ENCODE results near the gene ETFB.

DNA sequence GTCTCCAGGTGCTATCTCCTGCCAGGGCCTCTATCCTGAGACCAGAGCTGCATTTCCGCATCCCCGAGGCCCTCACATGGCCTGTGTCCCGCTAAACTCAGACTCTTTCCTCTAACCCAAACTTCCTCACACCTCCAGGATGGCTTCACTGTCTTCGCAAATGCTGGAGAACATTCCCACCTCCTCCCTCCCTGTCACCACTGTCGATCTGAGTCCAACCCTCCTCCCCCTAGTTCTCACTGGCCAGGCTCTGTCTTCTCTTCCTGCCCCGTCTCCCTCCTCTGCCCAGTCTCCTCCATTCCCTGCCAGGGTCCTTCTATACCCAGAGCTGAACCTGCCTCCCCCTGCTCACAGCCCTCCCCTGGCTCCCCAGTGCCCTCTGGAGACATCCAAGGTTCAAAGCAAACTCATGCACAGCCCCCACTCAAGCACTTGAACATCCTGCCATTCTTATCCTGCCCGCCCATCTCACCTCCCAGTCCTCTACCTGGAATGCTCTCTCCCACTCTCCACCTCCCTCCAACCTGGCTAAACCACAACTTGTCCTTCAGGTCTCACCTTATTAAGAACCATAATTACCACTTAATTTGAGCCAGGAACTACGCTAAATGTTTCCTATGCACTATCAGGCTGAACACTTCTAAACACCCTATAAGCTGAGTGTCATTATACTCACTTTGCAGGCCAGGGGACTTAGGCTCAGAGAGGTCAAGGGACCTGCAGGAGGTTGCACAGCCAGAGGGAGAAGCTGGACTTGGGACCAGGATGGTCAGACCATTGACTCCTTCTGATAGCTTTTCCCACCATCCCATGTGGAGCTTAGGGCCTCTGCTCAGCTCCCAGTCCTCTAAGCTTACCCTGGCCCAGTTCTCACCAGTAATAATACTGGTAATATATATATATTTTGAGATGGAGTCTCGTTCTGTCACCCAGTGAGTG lies 23.3 kb downstream of the ETFB start:
- TF ChIP-seq, protein P1, sequence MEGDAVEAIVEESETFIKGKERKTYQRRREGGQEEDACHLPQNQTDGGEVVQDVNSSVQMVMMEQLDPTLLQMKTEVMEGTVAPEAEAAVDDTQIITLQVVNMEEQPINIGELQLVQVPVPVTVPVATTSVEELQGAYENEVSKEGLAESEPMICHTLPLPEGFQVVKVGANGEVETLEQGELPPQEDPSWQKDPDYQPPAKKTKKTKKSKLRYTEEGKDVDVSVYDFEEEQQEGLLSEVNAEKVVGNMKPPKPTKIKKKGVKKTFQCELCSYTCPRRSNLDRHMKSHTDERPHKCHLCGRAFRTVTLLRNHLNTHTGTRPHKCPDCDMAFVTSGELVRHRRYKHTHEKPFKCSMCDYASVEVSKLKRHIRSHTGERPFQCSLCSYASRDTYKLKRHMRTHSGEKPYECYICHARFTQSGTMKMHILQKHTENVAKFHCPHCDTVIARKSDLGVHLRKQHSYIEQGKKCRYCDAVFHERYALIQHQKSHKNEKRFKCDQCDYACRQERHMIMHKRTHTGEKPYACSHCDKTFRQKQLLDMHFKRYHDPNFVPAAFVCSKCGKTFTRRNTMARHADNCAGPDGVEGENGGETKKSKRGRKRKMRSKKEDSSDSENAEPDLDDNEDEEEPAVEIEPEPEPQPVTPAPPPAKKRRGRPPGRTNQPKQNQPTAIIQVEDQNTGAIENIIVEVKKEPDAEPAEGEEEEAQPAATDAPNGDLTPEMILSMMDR (IDR thresholded peaks at IDR 0.05): no peak
- TF ChIP-seq POLR2A (IDR thresholded peaks at IDR 0.05): no peak

Measured in body of pancreas (tissue), 4 donors.